PC-3 (cell line): ENCODE measurements around the gene DOCK10.

Source experiments
- CTCF ChIP-seq: fragments of 300-600 bp; sonication (generic); conservative IDR thresholded peaks from 2 replicates; pipeline ENCODE4 v1.5.1; 2017; ENCODE audit warnings: antibody characterized with exemption, low read depth, mild to moderate bottlenecking, low read length
- EZH2 ChIP-seq: fragments of 300-600 bp; sonication (generic); IDR thresholded peaks from one replicate; pipeline ENCODE4 v1.6.1; 2017; ENCODE audit warnings: antibody characterized with exemption, mild to moderate bottlenecking, low read length; ENCODE audit not compliant: unreplicated experiment

DNA sequence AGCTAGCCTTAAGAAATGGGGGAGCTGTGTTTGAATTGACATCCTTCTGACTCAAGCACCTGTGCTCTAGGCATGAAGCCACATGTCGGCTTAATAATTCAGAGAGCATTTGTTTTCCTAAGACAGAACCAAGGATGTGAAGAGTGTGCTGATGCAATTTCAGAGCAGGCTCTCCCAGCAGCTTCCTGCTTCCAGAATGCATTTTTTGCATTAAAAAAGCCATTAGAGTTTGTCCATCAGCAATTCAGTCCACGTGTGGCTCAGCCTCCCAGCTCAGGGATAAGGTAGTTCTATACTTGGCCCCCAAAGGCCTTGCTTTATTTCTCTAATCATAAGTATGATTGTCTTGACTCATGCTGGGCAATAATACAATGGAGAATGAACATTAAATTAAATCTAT, 37.7 kb downstream of the DOCK10 start:
- TF ChIP-seq CTCF (no peak), EZH2 (no peak)
